Loucy (cell line): Measurements from ENCODE around the gene ZBTB20.

Experiments
- EZH2phosphoT487 ChIP-seq: fragments of 200-600 bp; IDR thresholded peaks from 2 replicates; pipeline ENCODE4 v1.6.1; 2018; ENCODE audit warnings: antibody characterized with exemption, mild to moderate bottlenecking, moderate library complexity, borderline replicate concordance
- TF ChIP-seq, protein P1 (sequence below): fragments of 200-600 bp; sonication (generic); conservative IDR thresholded peaks from 2 replicates; pipeline ENCODE4 v1.5.1; 2014; ENCODE audit warnings: mild to moderate bottlenecking, antibody characterized with exemption, low read length

DNA sequence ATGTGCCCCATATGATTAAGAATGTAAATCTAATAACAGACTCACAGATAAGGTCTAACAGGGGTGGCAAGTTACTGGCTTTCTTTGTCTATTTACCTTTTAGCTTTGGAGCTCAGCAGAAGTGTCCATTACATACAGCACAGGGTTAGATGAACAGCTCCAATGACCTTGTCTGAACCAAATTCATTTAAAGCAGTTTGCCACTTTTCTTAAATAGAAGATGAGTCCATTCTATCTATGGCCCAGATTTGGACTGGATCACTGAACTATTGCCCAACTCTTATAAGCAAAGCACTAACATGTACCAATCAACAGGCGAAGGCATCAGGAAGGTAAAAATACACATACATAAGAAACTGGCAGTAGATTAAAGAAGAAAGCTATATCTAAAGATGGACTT, 638.9 kb downstream of the ZBTB20 start:
- TF ChIP-seq, protein P1, sequence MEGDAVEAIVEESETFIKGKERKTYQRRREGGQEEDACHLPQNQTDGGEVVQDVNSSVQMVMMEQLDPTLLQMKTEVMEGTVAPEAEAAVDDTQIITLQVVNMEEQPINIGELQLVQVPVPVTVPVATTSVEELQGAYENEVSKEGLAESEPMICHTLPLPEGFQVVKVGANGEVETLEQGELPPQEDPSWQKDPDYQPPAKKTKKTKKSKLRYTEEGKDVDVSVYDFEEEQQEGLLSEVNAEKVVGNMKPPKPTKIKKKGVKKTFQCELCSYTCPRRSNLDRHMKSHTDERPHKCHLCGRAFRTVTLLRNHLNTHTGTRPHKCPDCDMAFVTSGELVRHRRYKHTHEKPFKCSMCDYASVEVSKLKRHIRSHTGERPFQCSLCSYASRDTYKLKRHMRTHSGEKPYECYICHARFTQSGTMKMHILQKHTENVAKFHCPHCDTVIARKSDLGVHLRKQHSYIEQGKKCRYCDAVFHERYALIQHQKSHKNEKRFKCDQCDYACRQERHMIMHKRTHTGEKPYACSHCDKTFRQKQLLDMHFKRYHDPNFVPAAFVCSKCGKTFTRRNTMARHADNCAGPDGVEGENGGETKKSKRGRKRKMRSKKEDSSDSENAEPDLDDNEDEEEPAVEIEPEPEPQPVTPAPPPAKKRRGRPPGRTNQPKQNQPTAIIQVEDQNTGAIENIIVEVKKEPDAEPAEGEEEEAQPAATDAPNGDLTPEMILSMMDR: no peak
- no peak for TF ChIP-seq EZH2phosphoT487
